Stomach (tissue), 9 donors: ENCODE data around the gene TTC9. TPM values are rescaled to one million over a fixed set of nuclear protein-coding genes. Genes with fewer than 3 reads are reported as not detected.
A peak's percentile ranks its signal among the peaks of the same experiment; 100 is the strongest.

Experiments
- DNase-seq, 2 donors: peaks; one replicate each; pipeline versions ENCODE4 v3.0.0 to v3.0.0-alpha.2; 2013 to 2019
- H3K27ac ChIP-seq, 5 donors: fragments of 200-600 bp in 4 of 5; sonication (generic) in 4 of 5; one replicate each; pipeline ENCODE4 v1.5.1; 2013 to 2019; ENCODE audit warnings: mild to moderate bottlenecking in 1 of 5, moderate library complexity in 1 of 5
- H3K27me3 ChIP-seq, 3 donors: fragments of 200-600 bp; sonication (generic); one replicate each; pipeline ENCODE4 v1.5.1; 2017 to 2019; ENCODE audit warnings: mixed run types in 1 of 3
- H3K36me3 ChIP-seq, 4 donors: fragments of 200-600 bp; sonication (generic); 1 replicate in 3 of 4; 2 replicates in 1 of 4; pipeline ENCODE4 v1.5.1; 2016 to 2019
- H3K4me1 ChIP-seq, 4 donors: fragments of 200-600 bp; sonication (generic); one replicate each; pipeline ENCODE4 v1.5.1; 2016 to 2019
- H3K4me3 ChIP-seq, 4 donors: fragments of 200-600 bp; sonication (generic) in 3 of 4; one replicate each; pipeline ENCODE4 v1.5.1; 2016 to 2019; ENCODE audit warnings: mild to moderate bottlenecking in 1 of 4
- H3K9me3 ChIP-seq, 4 donors: fragments of 200-600 bp; sonication (generic); one replicate each; pipeline ENCODE4 v1.5.1; 2016 to 2019
- EP300 ChIP-seq: sonication (generic); formaldehyde crosslinking; IDR thresholded peaks from one replicate; pipeline ENCODE4 v1.6.1; 2017; ENCODE audit warnings: antibody characterized with exemption
- POLR2A ChIP-seq, 4 donors: fragments of 450-650 bp; IDR thresholded peaks; one replicate each; pipeline ENCODE4 v1.6.1; 2016; ENCODE audit warnings: antibody characterized with exemption in 4 of 4, control low read depth in 2 of 4, mild to moderate bottlenecking in 1 of 4, moderate library complexity in 1 of 4
- POLR2AphosphoS5 ChIP-seq, 3 donors: sonication (generic); formaldehyde crosslinking; IDR thresholded peaks; one replicate each; pipeline ENCODE4 v1.6.1; 2016; ENCODE audit warnings: antibody characterized with exemption in 3 of 3
- WGBS, 5 donors: extraction: QIAGEN DNeasy Blood & Tissue Kit in 3 of 5; methylation state at CpG; one replicate each; pipeline versions ENCODE4 v1.1.5 to v1.1.7; 2013 to 2018; 5-methylcytosine and 5-hydroxymethylcytosine counted together
- intact Hi-C: fragments of 100-400 bp; cut with DNase I; formaldehyde crosslinking; loops from one replicate; pipeline ENCODE4 v1.15.1; 2023; ENCODE audit warnings: low total_unique reads
- polyA plus RNA-seq, 3 donors: library from polyadenylated mRNA; stranded (reverse); fragments of 200-250 nt; gene quantifications; one replicate each; pipeline ENCODE4 v1.2.3, GENCODE V29; 2013
- total RNA-seq, 5 donors: library from RNA; depleted of rRNA; stranded (reverse); fragments of >200 nt; gene quantifications; one replicate each; pipeline versions ENCODE4 v1.1.0 to v1.2.3, GENCODE V29; 2014 to 2016
- TF ChIP-seq, protein P1 (sequence below), 7 experiments: fragments of 450-650 bp in 4 of 7; fragments of 200-600 bp in 3 of 7; sonication (generic) in 3 of 7; IDR thresholded peaks; one replicate each; pipeline ENCODE4 v1.5.1; 2016 to 2019; ENCODE audit warnings: antibody characterized with exemption in 7 of 7, control low read depth in 2 of 7, mild to moderate bottlenecking in 1 of 7
- donor health status: healthy with polysubstance abuse.
- donor health status: Bipolar disorder and iron deficiency.
- donor health status: healthy.

Gene TTC9
- total and polyA plus RNA-seq, 8 donors = 1.8 to 7.3 (median 4.7) TPM; not detected in 2

- Histone ChIP-seq H3K36me3 (no peaks in the 10 kb centered on the region), H3K27me3 (no peaks in the 10 kb centered on the region), H3K4me3 (no peak overlapping the region), H3K9me3 (no peaks in the 10 kb centered on the region), H3K27ac (no peak overlapping the region), H3K4me1 (peaks cover 0 to 8% (median 0%) of the 10 kb centered on the region in 4 donors)
- TF ChIP-seq, protein P1, sequence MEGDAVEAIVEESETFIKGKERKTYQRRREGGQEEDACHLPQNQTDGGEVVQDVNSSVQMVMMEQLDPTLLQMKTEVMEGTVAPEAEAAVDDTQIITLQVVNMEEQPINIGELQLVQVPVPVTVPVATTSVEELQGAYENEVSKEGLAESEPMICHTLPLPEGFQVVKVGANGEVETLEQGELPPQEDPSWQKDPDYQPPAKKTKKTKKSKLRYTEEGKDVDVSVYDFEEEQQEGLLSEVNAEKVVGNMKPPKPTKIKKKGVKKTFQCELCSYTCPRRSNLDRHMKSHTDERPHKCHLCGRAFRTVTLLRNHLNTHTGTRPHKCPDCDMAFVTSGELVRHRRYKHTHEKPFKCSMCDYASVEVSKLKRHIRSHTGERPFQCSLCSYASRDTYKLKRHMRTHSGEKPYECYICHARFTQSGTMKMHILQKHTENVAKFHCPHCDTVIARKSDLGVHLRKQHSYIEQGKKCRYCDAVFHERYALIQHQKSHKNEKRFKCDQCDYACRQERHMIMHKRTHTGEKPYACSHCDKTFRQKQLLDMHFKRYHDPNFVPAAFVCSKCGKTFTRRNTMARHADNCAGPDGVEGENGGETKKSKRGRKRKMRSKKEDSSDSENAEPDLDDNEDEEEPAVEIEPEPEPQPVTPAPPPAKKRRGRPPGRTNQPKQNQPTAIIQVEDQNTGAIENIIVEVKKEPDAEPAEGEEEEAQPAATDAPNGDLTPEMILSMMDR (IDR thresholded peaks at IDR 0.05) = no peak
- TF ChIP-seq EP300 = no peak
- TF ChIP-seq POLR2AphosphoS5 (IDR thresholded peaks at IDR 0.05) = no peak
- TF ChIP-seq POLR2A (IDR thresholded peaks at IDR 0.05) = no peak
- WGBS, 5 donors = 85 to 95% (median 93%) methylated on average over 5 of the region's 5 CpGs
- intact Hi-C loops = no loop called here
- no peak for DNase-seq
Measured at GRCh38 chr14:70651522-70651921, 9.8 kb downstream of the TTC9 start.

GRCh38 chr14:70652871-70653270 lies 11.2 kb downstream of the TTC9 start:
- Histone ChIP-seq H3K27me3 (no peaks in the 10 kb centered on the region), H3K27ac (no peak overlapping the region), H3K9me3 (no peaks in the 10 kb centered on the region), H3K4me3 (no peak overlapping the region), H3K4me1 (peaks cover 0 to 8% (median 0%) of the 10 kb centered on the region in 4 donors), H3K36me3 (no peaks in the 10 kb centered on the region)
- DNase-seq = no peak
- intact Hi-C loops = no loop called here
- TF ChIP-seq EP300 = no peak
- TF ChIP-seq POLR2AphosphoS5 (IDR thresholded peaks at IDR 0.05) = no peak
- no peak for TF ChIP-seq POLR2A (IDR thresholded peaks at IDR 0.05)
- TF ChIP-seq, protein P1 (IDR thresholded peaks at IDR 0.05) = no peak

DNA sequence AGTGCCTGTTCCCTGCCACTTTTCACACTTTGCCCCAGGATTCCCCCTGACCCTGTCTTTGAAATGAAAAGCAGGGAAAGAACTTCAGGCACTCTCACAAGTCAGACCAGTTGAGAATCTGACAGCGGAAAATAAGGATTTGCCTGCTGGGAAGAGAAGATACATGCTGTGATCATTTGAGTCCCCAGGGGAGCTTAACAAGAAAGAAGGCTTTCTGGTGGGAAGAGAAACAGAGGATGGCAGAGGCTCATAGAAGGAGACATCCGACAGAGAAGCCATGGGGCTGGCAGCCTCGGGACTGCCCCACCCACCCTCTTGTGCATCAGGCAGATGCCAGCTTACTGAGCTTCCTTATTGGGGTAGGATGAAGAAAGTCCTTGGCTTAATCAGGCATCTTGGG lies 11.9 kb downstream of the TTC9 start:
- H3K36me3 ChIP-seq = no peaks in the 10 kb centered on the region
- H3K9me3 ChIP-seq = no peaks in the 10 kb centered on the region
- H3K4me3 ChIP-seq = no peak overlapping the region
- TF ChIP-seq, protein P1 (IDR thresholded peaks at IDR 0.05) = no peak
- no peak for TF ChIP-seq POLR2A (IDR thresholded peaks at IDR 0.05)
- TF ChIP-seq POLR2AphosphoS5 (IDR thresholded peaks at IDR 0.05) = no peak
- no peak for TF ChIP-seq EP300
- DNase-seq = no peak
- peaks cover 0 to 8% (median 0%) of the 10 kb centered on the region in 4 donors for H3K4me1 ChIP-seq
- intact Hi-C loops = no loop called here
- WGBS, 5 donors = 54 to 76% (median 66%) methylated on average over 3 of the region's 3 CpGs
- no peak overlapping the region for H3K27ac ChIP-seq
- H3K27me3 ChIP-seq = no peaks in the 10 kb centered on the region

- Histone ChIP-seq H3K9me3 (no peaks in the 10 kb centered on the region), H3K36me3 (no peaks in the 10 kb centered on the region), H3K27me3 (no peaks in the 10 kb centered on the region), H3K4me3 (no peak overlapping the region), H3K27ac (peak overlapping the region in 1 of 5 donors; percentile 56), H3K4me1 (peaks cover 0 to 8% (median 0%) of the 10 kb centered on the region in 4 donors)
- intact Hi-C loops = no loop called here
- DNase-seq = no peak
- 66 to 85% (median 81%) methylated on average over 6 of the region's 6 CpGs for WGBS, 5 donors
- TF ChIP-seq EP300 (no peak), POLR2A (IDR thresholded peaks at IDR 0.05) (no peak), POLR2AphosphoS5 (IDR thresholded peaks at IDR 0.05) (no peak)
- TF ChIP-seq, protein P1 (IDR thresholded peaks at IDR 0.05) = no peak
Measured at GRCh38 chr14:70654632-70655031, 12.9 kb downstream of the TTC9 start.
